GM21381 (cell line): ENCODE data around the gene ULK2.
"Not testable (repeated sequence)": the region's sequence is repeated elsewhere in the genome, so short reads cannot be mapped to it uniquely, and the experiment has no call there.

Experiments
- ATAC-seq: cut with Tn5 transposase; IDR thresholded peaks from one replicate; pipeline ENCODE4 v1.9.1; 2021; ENCODE audit warnings: mild to moderate bottlenecking, moderate library complexity; ENCODE audit not compliant: unreplicated experiment

ULK2 gene

GRCh38 chr17:19867329-19868078 lies at the start of gene ULK2:
Gene ULK2, minus strand, starts transcription at chr17:19867936. Its CDS starts 519 bp downstream, at chr17:19867417.
- ATAC-seq, result peak; percentile 46

DNA sequence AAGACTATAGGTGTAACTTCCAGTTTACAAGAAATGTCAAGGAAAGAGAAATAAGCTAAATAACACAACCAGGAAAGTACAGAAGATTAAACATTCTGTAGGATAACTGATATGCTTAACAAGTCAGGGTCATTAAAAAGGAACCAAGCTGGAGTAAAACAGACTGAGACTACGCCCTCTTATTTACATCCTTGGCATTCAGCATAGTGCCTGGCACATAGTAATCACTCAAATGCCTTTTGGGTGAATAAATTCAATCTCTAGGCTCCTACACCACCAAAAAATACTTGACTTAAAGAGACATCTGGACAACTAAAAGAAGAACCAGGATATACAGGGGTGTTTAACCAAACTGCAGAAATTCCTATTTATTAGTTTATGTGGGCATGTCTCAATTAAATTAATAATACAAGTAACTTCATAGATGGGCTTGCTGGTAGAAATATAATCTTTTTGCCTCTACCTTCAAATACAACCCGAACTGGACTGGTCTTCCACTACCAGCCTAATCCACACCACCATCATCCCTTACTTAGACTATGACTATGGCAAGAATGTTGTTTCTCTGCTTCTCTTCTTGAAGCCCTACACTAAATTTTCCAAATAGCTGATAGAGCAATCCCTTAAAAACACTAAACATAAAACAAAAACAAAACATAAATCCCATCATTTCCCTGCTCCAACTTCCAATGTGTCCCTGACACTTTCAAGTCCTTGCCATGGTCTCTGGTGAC lies 47.7 kb upstream of the ULK2 start:
- no peak for ATAC-seq

DNA sequence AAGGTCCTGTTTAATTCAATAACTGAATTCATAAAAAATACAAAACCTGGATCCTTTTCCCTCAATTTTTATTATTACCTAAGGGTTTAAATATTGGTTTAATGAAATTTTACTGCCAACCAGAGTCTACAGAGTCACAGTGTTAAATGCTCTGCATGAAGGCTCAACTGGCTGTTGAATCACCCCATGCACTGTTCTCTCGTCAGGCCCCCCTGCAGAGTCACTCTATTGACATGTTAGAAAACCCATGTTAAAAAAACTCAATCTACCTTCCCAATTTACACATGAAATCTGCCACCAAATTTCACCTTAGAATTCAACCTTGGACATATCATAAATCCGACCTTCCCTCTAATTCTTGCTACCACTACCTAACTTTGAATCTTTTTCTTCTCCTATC lies 43.3 kb upstream of the ULK2 start:
- no peak for ATAC-seq

- ATAC-seq, result no peak
Observed at GRCh38 chr17:19909139-19909538, 41.4 kb upstream of the ULK2 start.

DNA sequence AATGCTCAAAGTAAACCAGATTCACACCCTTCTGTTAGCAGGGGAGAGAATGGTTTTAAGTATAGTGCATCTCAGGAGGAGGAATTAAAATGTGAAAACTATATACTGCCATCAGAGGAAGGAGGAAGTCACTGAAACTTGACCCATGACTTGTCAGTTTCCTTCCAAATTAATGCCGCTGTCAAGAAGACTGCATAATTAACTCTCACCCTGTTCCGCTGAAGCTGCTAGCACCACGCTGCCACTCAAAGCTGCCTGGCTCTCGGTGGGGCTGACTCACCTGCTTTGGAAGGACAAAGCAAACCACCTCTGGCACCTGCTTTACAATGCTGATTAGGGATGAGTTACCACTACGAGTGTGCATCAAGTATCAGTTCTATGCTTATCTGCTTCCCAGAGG lies 37.8 kb upstream of the ULK2 start:
- no peak for ATAC-seq

DNA sequence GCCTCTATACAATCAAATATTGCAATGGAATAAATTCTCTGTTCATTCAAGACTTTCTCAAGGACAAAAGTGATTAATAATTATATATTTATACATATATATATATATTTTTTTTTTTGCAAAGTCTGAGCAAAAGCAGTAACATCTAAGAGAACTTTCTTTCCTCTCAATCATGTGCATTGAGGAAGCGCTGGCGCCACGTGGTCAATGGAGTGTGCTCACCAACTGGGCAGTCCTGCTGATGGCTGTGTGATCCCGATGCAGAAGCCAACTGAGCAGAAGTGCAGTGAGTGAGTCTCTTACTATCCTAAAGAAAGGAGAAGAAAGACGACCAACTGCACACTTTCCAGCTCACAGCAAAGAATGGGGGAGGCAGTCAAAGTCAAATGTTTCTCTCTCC lies 37.2 kb upstream of the ULK2 start:
- ATAC-seq, result no peak

DNA sequence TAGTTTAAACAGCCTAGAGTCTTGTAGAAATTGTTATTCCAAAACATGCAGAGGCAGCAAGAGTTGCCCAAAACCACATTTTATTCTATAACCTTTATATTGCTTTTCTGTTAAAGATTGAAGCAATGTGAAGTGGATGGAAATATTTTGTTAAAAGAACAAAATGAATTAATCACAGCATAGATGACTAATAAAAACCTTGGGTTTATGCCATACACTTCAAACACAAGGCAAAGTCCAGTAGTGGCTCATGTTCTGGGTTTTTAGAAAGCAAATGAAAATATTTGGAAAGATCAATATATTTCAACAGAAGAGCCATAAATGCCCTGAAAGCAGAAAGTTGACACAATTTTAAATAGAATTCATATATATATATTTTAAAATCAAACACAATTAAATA lies 36.7 kb upstream of the ULK2 start:
- ATAC-seq, result no peak

- no peak for ATAC-seq
Observed at GRCh38 chr17:19900809-19901208, 33.1 kb upstream of the ULK2 start.

- no peak for ATAC-seq
Observed at GRCh38 chr17:19897903-19898302, 30.2 kb upstream of the ULK2 start.

- no peak for ATAC-seq
Observed at GRCh38 chr17:19897090-19897837, 29.5 kb upstream of the ULK2 start.

- no peak for ATAC-seq
Observed at GRCh38 chr17:19896679-19897078, 28.9 kb upstream of the ULK2 start.

DNA sequence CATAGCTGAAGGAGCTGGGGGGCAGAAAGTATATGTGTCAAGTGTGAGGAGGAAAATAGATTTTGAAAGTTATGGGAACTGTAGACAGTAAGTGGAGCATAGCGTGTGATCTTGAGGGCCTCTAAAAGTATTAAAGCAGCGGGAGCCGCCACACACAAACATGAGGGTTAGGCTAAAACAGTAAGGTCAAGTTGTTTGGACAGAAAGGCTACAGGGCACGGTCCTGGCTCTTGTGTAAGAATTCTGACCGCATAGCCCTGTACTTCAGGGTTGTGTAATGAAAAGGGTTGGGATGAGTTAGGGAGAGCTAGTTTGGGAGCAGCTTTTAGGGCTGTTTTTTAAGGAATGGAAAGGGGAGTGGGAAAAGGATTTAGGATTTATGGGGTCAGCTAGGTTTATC lies 22.8 kb upstream of the ULK2 start:
- ATAC-seq, result not testable (repeated sequence)

DNA sequence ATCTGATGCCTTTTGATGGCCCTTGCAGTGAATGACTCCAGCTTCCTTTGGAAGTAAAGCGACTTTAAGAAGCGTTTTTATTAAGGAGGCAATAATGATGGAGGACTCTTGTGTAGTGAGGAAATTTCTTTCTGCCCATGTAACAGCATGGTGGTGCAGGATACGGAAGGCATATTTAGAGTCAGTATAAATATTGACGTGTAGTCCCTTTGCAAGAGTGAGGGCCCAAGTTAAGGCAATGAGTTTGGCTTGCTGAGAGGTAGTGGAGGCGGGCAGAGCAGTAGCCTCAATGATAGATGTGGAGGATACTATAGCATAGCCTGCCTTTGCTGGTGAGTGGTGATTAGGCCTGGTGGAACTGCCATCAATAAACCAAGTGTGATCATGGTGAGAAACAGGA lies 22.3 kb upstream of the ULK2 start:
- ATAC-seq, result not testable (repeated sequence)

- no peak for ATAC-seq
Observed at GRCh38 chr17:19886116-19886515, 18.4 kb upstream of the ULK2 start.

DNA sequence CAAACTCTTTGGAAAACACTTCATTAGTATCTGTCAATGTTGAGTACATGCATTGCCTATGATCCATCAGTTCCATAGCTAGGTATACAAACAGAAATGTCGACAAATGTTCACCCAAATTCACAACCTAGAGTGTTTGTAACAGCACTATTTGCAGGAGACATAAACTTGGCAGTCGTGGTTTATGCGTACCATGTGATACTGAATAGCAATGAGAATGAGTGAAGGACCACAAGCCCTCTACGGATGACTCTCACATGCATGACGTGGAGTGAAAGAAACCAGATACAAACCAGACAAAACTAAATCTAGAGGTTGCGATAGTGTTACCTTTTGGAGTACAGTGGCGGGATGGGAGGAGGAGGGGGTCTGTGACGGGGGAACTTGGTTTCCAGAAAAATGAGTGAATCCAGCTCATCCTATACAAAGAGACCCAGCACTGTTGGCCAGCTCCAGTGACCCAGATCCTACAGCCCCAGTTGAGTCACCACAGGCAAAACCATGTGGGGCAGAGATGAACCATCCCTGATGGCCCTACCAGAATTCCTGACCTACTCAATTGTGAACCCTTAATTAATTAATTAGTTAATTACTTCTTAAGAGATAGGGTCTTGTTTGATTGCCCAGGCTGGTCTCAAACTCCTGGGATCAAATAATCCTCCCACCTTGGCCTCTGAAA lies 15.9 kb upstream of the ULK2 start:
- ATAC-seq, result no peak

GRCh38 chr17:19880393-19880792 lies 12.7 kb upstream of the ULK2 start:
- no peak for ATAC-seq

GRCh38 chr17:19877364-19877945 lies 9.7 kb upstream of the ULK2 start:
- ATAC-seq, result no peak

GRCh38 chr17:19876529-19877161 lies 8.9 kb upstream of the ULK2 start:
- ATAC-seq, result no peak

- no peak for ATAC-seq
Observed at GRCh38 chr17:19874256-19874655, 6.5 kb upstream of the ULK2 start.

- ATAC-seq, result no peak
Observed at GRCh38 chr17:19873346-19873745, 5.6 kb upstream of the ULK2 start.

DNA sequence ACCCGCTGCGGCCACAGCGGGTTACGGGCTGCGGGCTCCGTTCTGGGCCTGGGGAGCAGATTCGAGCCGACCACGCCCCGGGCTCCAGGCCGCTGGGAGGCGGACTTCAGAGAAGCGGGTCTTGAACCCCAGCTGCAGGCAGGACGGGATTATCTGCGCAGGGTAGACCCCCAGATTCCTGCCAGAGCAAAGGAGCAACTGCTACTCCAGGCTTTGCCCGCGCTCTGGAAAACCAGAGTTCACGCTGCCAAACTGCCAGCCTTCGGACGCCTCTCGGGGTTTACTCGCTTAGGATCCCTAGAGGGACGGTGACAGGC lies 301 bp upstream of the ULK2 start:
- ATAC-seq, result no peak
